Activated CD4-positive, alpha-beta T cell treated with anti-CD3 and anti-CD28 coated beads, Interleukin-10, Interleukin-2, amounts not matched to agents 100 ng/mL and 50 ng/mL, durations not matched to agents 16 hours and 8 hours (primary cell): ENCODE results near the gene TMEM209.
"Not testable (repeated sequence)": the region's sequence is repeated elsewhere in the genome, so short reads cannot be mapped to it uniquely, and the experiment has no call there.

Source experiments
- DNase-seq: peaks from one replicate; pipeline ENCODE4 v3.0.0-alpha.2; 2020

The TMEM209 gene

GRCh38 chr7:130205084-130205947 lies at the start of gene TMEM209:
TMEM209 (minus strand) TSS chr7:130205406; CDS start chr7:130205375, 31 bp downstream.
- DNase-seq = peak; percentile 98

- DNase-seq = no peak
Observed at GRCh38 chr7:130254555-130254954, 49.3 kb upstream of the TMEM209 start.

GRCh38 chr7:130249626-130250025 lies 44.4 kb upstream of the TMEM209 start:
- not testable (repeated sequence) for DNase-seq

- not testable (repeated sequence) for DNase-seq
Observed at GRCh38 chr7:130248842-130249241, 43.6 kb upstream of the TMEM209 start.

GRCh38 chr7:130246491-130246890 lies 41.3 kb upstream of the TMEM209 start:
- not testable (repeated sequence) for DNase-seq

- DNase-seq = peak; percentile 18
Observed at GRCh38 chr7:130243486-130243885, 38.3 kb upstream of the TMEM209 start.

GRCh38 chr7:130242198-130243014 lies 37.2 kb upstream of the TMEM209 start:
- peak; percentile 56 for DNase-seq

GRCh38 chr7:130240240-130240639 lies 35.0 kb upstream of the TMEM209 start:
- DNase-seq = no peak

- not testable (repeated sequence) for DNase-seq
Observed at GRCh38 chr7:130236361-130236760, 31.2 kb upstream of the TMEM209 start.

- no peak for DNase-seq
Observed at GRCh38 chr7:130234078-130234477, 28.9 kb upstream of the TMEM209 start.

GRCh38 chr7:130232209-130232608 lies 27.0 kb upstream of the TMEM209 start:
- DNase-seq = no peak

GRCh38 chr7:130231792-130232191 lies 26.6 kb upstream of the TMEM209 start:
- DNase-seq = no peak

- DNase-seq = not testable (repeated sequence)
Observed at GRCh38 chr7:130229981-130230380, 24.8 kb upstream of the TMEM209 start.

- no peak for DNase-seq
Observed at GRCh38 chr7:130228840-130229502, 23.8 kb upstream of the TMEM209 start.

- no peak for DNase-seq
Observed at GRCh38 chr7:130227883-130228575, 22.8 kb upstream of the TMEM209 start.

- no peak for DNase-seq
Observed at GRCh38 chr7:130226333-130226732, 21.1 kb upstream of the TMEM209 start.

GRCh38 chr7:130224923-130225322 lies 19.7 kb upstream of the TMEM209 start:
- DNase-seq = not testable (repeated sequence)

- no peak for DNase-seq
Observed at GRCh38 chr7:130224210-130224609, 19.0 kb upstream of the TMEM209 start.

- no peak for DNase-seq
Observed at GRCh38 chr7:130223646-130224045, 18.4 kb upstream of the TMEM209 start.

- DNase-seq = no peak
Observed at GRCh38 chr7:130221746-130222145, 16.5 kb upstream of the TMEM209 start.

- DNase-seq = no peak
Observed at GRCh38 chr7:130219871-130220270, 14.7 kb upstream of the TMEM209 start.

- DNase-seq = no peak
Observed at GRCh38 chr7:130218806-130219620, 13.8 kb upstream of the TMEM209 start.
